SK-N-SH (cell line): ENCODE measurements around the gene MBNL2. TPM values are rescaled to one million over a fixed set of nuclear protein-coding genes. Genes with fewer than 3 reads are reported as not detected.

Experiments used
- CTCF ChIA-PET: fragments of 300-600, 350-600 bp; formaldehyde crosslinking; extraction: SDS; loops from one replicate; lab custom pipeline; 2021; lab: Yijun Ruan, JAX
- POLR2A ChIA-PET: fragments of 350-600 bp; sonication (Branson Sonifier 250); formaldehyde crosslinking; extraction: SDS; loops from one replicate; lab custom pipeline; 2020; ENCODE audit warnings: antibody characterized with exemption, inconsistent platforms; lab: Yijun Ruan, JAX
- DNase-seq: peaks from one replicate; pipeline ENCODE4 v3.0.0; 2012
- H2AFZ ChIP-seq: fragments of 200-600 bp; sonication (generic); 2 replicates; pipeline ENCODE4 v1.8.1; 2016; ENCODE audit warnings: antibody characterized with exemption, mild to moderate bottlenecking, low read depth
- H3F3A ChIP-seq: fragments of 200-600 bp; sonication (generic); replicated peaks from 2 replicates; pipeline ENCODE3; 2016; ENCODE audit warnings: antibody characterized with exemption, mild to moderate bottlenecking; ENCODE audit not compliant: insufficient read depth
- H3K27ac ChIP-seq, 2 experiments: fragments of 200-500 bp in 1 of 2; fragments of 200-600 bp in 1 of 2; sonication (Bioruptor generic) in 1 of 2; sonication (generic), shearing (Covaris generic) in 1 of 2; 2 replicates each; pipeline versions ENCODE4 v1.5.1 to v1.6.1; 2014 to 2016; ENCODE audit warnings: low read depth in 2 of 2, inconsistent platforms in 1 of 2, low read length in 1 of 2, mild to moderate bottlenecking in 1 of 2, mixed read lengths in 1 of 2
- H3K27me3 ChIP-seq: fragments of 200-600 bp; sonication (generic), shearing (Covaris generic); 2 replicates; pipeline ENCODE4 v1.6.1; 2016; ENCODE audit warnings: mixed run types; ENCODE audit not compliant: insufficient read depth
- H3K36me3 ChIP-seq, 2 experiments: fragments of 200-500 bp in 1 of 2; fragments of 200-600 bp in 1 of 2; sonication (Bioruptor generic) in 1 of 2; sonication (generic) in 1 of 2; replicated peaks in 1 of 2; 2 replicates each; pipeline versions ENCODE3 to v1.5.1; 2014 to 2016; ENCODE audit warnings: low read length in 1 of 2, mild to moderate bottlenecking in 1 of 2; ENCODE audit not compliant: insufficient read depth in 2 of 2, control insufficient read depth in 1 of 2
- H3K4me1 ChIP-seq, 2 experiments: fragments of 200-500 bp in 1 of 2; fragments of 200-600 bp in 1 of 2; sonication (Bioruptor generic) in 1 of 2; sonication (generic), shearing (Covaris generic) in 1 of 2; 2 replicates each; pipeline versions ENCODE4 v1.5.1 to v1.6.1; 2014 to 2016; ENCODE audit warnings: low read depth in 1 of 2, low read length in 1 of 2, mixed run types in 1 of 2; ENCODE audit not compliant: insufficient read depth in 2 of 2, control insufficient read depth in 1 of 2
- H3K4me2 ChIP-seq: fragments of 200-600 bp; sonication (generic), shearing (Covaris generic); 2 replicates; pipeline ENCODE4 v1.6.1; 2017; ENCODE audit warnings: mixed run types
- H3K4me3 ChIP-seq, 2 experiments: fragments of 200-500 bp in 1 of 2; fragments of 200-600 bp in 1 of 2; sonication (Bioruptor generic) in 1 of 2; sonication (generic), shearing (Covaris generic) in 1 of 2; 2 replicates each; pipeline versions ENCODE4 v1.5.1 to v1.8.1; 2014 to 2016; ENCODE audit warnings: low read depth in 2 of 2, inconsistent platforms in 1 of 2, low read length in 1 of 2, mild to moderate bottlenecking in 1 of 2, mixed read lengths in 1 of 2, moderate library complexity in 1 of 2
- H3K79me2 ChIP-seq: fragments of 200-600 bp; sonication (generic); 2 replicates; pipeline ENCODE4 v1.8.1; 2017; ENCODE audit warnings: mild to moderate bottlenecking; ENCODE audit not compliant: insufficient read depth
- H3K9ac ChIP-seq: fragments of 200-600 bp; sonication (generic); 2 replicates; pipeline ENCODE4 v1.6.1; 2017; ENCODE audit warnings: mixed run types
- H3K9me2 ChIP-seq: fragments of 200-600 bp; sonication (generic); 2 replicates; pipeline ENCODE4 v1.6.1; 2017; ENCODE audit warnings: mixed run types
- H3K9me3 ChIP-seq: fragments of 200-600 bp; sonication (generic); 2 replicates; pipeline ENCODE4 v1.6.1; 2017; ENCODE audit warnings: mixed run types, mild to moderate bottlenecking, moderate library complexity
- H4K20me1 ChIP-seq: fragments of 200-600 bp; sonication (generic); 2 replicates; pipeline ENCODE4 v1.6.1; 2017; ENCODE audit warnings: mild to moderate bottlenecking, mixed run types; ENCODE audit not compliant: insufficient read depth
- CHD2 ChIP-seq: fragments of 150-350 bp; IDR thresholded peaks from 2 replicates; pipeline ENCODE4 v1.6.1; 2018; ENCODE audit warnings: low read length; ENCODE audit not compliant: partially characterized antibody
- ELF1 ChIP-seq: IDR thresholded peaks from 2 replicates; pipeline ENCODE4 v1.4.0; 2012
- EZH2phosphoT487 ChIP-seq: fragments of 200-600 bp; sonication (generic); IDR thresholded peaks from 2 replicates; pipeline ENCODE4 v1.6.1; 2017; ENCODE audit warnings: low read depth, mixed run types, mild to moderate bottlenecking, antibody characterized with exemption, moderate library complexity, borderline replicate concordance
- FOSL2 ChIP-seq: IDR thresholded peaks from 2 replicates; pipeline ENCODE4 v1.4.0; 2012; ENCODE audit warnings: low read depth, mild to moderate bottlenecking, moderate library complexity, borderline replicate concordance
- FOXJ3 ChIP-seq: sonication (generic); formaldehyde crosslinking; IDR thresholded peaks from 2 replicates; pipeline ENCODE4 v1.5.1; 2020; ENCODE audit warnings: mild to moderate bottlenecking, missing genetic modification reagents
- FOXM1 ChIP-seq: IDR thresholded peaks from 2 replicates; pipeline ENCODE4 v1.4.0; 2012; ENCODE audit warnings: low read depth, mild to moderate bottlenecking
- GABPA ChIP-seq: IDR thresholded peaks from 2 replicates; pipeline ENCODE4 v1.4.0; 2012; ENCODE audit warnings: low read depth, mild to moderate bottlenecking
- MEF2A ChIP-seq: IDR thresholded peaks from 2 replicates; pipeline ENCODE4 v1.4.0; 2012; ENCODE audit warnings: low read depth, borderline replicate concordance
- RFX5 ChIP-seq: IDR thresholded peaks from 2 replicates; pipeline ENCODE4 v1.6.1; 2012; ENCODE audit warnings: mild to moderate bottlenecking, improper control_type of control experiment, low read length
- SIN3A ChIP-seq: IDR thresholded peaks from 2 replicates; pipeline ENCODE4 v1.6.1; 2012; ENCODE audit warnings: low read depth, mild to moderate bottlenecking, low read length, moderate library complexity, borderline replicate concordance
- SMC3 ChIP-seq: IDR thresholded peaks from 2 replicates; pipeline ENCODE4 v1.6.1; 2012; ENCODE audit warnings: low read depth, low read length, improper control_type of control experiment
- TCF12 ChIP-seq: IDR thresholded peaks from 2 replicates; pipeline ENCODE4 v1.4.0; 2012
- TEAD4 ChIP-seq: IDR thresholded peaks from 2 replicates; pipeline ENCODE4 v1.4.0; 2012; ENCODE audit warnings: mild to moderate bottlenecking, borderline replicate concordance; ENCODE audit not compliant: insufficient read depth
- USF1 ChIP-seq: IDR thresholded peaks from 2 replicates; pipeline ENCODE4 v1.4.0; 2012; ENCODE audit warnings: low read depth, borderline replicate concordance
- WGBS: methylation state at CpG from one replicate; pipeline ENCODE4 v1.1.6; 2017; ENCODE audit warnings: low lambda C conversion rate; 5-methylcytosine and 5-hydroxymethylcytosine counted together
- polyA plus RNA-seq, 3 experiments: library from polyadenylated mRNA; depleted of rRNA; stranded (reverse); fragments of >200 nt; gene quantifications; 2 replicates each; pipeline ENCODE4 v1.2.3, GENCODE V29; 2012
- TF ChIP-seq, protein P1 (sequence below): fragments of 150-350 bp; IDR thresholded peaks from 2 replicates; pipeline ENCODE4 v1.6.1; 2016; ENCODE audit warnings: mild to moderate bottlenecking, low read depth, low read length
- TF ChIP-seq, protein P2 (sequence below): IDR thresholded peaks from 2 replicates; pipeline ENCODE4 v1.4.0; 2012; ENCODE audit warnings: low read depth
- TF ChIP-seq, protein P3 (sequence below): IDR thresholded peaks from 2 replicates; pipeline ENCODE4 v1.4.0; 2012; ENCODE audit warnings: low read depth, borderline replicate concordance

MBNL2 gene
- polyA plus RNA-seq, 1 of the 3 experiments (the other 2 are of a cell fraction) = 24.5 TPM

GRCh38 chr13:97284558-97284957 lies 62.4 kb downstream of the MBNL2 start:
- TF ChIP-seq ELF1 (no peak), USF1 (no peak), TCF12 (no peak), EZH2phosphoT487 (no peak), FOSL2 (no peak), SMC3 (no peak), FOXJ3 (CRISPR knock-in tag) (no peak), GABPA (no peak), SIN3A (no peak), MEF2A (no peak), TEAD4 (no peak), CHD2 (no peak), RFX5 (no peak), FOXM1 (no peak)
- TF ChIP-seq, protein P1, sequence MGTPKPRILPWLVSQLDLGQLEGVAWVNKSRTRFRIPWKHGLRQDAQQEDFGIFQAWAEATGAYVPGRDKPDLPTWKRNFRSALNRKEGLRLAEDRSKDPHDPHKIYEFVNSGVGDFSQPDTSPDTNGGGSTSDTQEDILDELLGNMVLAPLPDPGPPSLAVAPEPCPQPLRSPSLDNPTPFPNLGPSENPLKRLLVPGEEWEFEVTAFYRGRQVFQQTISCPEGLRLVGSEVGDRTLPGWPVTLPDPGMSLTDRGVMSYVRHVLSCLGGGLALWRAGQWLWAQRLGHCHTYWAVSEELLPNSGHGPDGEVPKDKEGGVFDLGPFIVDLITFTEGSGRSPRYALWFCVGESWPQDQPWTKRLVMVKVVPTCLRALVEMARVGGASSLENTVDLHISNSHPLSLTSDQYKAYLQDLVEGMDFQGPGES = no peak
- TF ChIP-seq, protein P2, sequence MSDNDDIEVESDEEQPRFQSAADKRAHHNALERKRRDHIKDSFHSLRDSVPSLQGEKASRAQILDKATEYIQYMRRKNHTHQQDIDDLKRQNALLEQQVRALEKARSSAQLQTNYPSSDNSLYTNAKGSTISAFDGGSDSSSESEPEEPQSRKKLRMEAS = no peak
- TF ChIP-seq, protein P3, sequence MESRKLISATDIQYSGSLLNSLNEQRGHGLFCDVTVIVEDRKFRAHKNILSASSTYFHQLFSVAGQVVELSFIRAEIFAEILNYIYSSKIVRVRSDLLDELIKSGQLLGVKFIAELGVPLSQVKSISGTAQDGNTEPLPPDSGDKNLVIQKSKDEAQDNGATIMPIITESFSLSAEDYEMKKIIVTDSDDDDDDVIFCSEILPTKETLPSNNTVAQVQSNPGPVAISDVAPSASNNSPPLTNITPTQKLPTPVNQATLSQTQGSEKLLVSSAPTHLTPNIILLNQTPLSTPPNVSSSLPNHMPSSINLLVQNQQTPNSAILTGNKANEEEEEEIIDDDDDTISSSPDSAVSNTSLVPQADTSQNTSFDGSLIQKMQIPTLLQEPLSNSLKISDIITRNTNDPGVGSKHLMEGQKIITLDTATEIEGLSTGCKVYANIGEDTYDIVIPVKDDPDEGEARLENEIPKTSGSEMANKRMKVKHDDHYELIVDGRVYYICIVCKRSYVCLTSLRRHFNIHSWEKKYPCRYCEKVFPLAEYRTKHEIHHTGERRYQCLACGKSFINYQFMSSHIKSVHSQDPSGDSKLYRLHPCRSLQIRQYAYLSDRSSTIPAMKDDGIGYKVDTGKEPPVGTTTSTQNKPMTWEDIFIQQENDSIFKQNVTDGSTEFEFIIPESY = no peak
- H3K27ac ChIP-seq = no peak overlapping the region

More at GRCh38 chr13:97284558-97284957, 62.4 kb downstream of the MBNL2 start:
- no peaks in the 10 kb centered on the region for H3K9me2 ChIP-seq
- 0 out of 2 replicates have a peak, but pooled peaks cover 9% of the 10 kb centered on the region for H4K20me1 ChIP-seq
- peaks cover 11 to 46% of the 10 kb centered on the region in 2 experiments for H3K36me3 ChIP-seq
- H3K27me3 ChIP-seq = no peaks in the 10 kb centered on the region
- H3K79me2 ChIP-seq = peaks cover 100% of the 10 kb centered on the region
- H3K4me3 ChIP-seq = no peak overlapping the region
- peaks cover 10 to 47% of the 10 kb centered on the region in 2 experiments for H3K4me1 ChIP-seq
- CTCF ChIA-PET = no interaction called here
- DNase-seq = no peak
- H3F3A ChIP-seq = peaks cover 37% of the 10 kb centered on the region
- no peak overlapping the region for H2AFZ ChIP-seq
- POLR2A ChIA-PET = no interaction called here
- no peak overlapping the region for H3K4me2 ChIP-seq
- H3K9ac ChIP-seq = no peak overlapping the region
- no peaks in the 10 kb centered on the region for H3K9me3 ChIP-seq
- WGBS = 95% methylated on average over 3 of the region's 3 CpGs
